Measurements from ENCODE around the gene GNAQ. TPM values are rescaled to one million over a fixed set of nuclear protein-coding genes. Genes with fewer than 3 reads are reported as not detected.

GNAQ gene
- total RNA-seq, 1 experiment from 2014 or later = 28.7 TPM

DNA sequence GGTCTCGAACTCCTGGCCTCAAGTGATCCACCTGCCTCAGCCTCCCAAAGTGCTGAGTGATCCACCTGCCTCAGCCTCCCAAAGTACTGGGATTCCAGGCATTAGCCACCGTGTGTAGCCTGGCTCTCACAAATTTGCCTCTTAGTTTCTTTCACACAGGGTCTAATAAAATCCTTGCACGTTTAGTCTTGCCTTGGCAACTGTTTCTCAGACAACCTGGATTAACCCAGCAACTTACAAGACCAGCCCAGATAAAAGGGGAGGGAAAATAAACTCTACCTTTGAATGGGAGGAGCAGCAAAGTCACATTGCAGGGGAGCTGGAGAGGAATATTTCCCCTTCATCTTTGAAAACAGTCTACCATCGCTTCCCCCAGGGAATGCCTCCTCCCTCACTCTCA is 354.2 kb downstream of the GNAQ start:
- Histone ChIP-seq H3K9me2 (ENCODE audit: insufficient read depth) (no peaks in the 10 kb centered on the region), H3K27ac (ENCODE audit: low read depth, low read length) (no peak overlapping the region), H3K4me2 (ENCODE audit: low read length) (no peak overlapping the region), H3K9me3 (ENCODE audit: control insufficient read depth in 1 of 2, insufficient read depth in 1 of 2, low read depth in 1 of 2, low read length in 2 of 2) (no peaks in the 10 kb centered on the region), H3K27me3 (ENCODE audit: insufficient read depth, low read length) (no peaks in the 10 kb centered on the region), H4K20me1 (ENCODE audit: insufficient read depth) (no peaks in the 10 kb centered on the region), H2AFZ (ENCODE audit: low read depth, low read length, poor library complexity, severe bottlenecking) (no peak overlapping the region), H3K4me1 (ENCODE audit: control insufficient read depth in 1 of 2, insufficient read depth in 2 of 2, low read length in 2 of 2) (no peaks in the 10 kb centered on the region), H3K9ac (ENCODE audit: low read length) (no peak overlapping the region), H3K36me3 (ENCODE audit: control insufficient read depth in 1 of 2, insufficient read depth in 2 of 2, low read length in 2 of 2) (no peaks in the 10 kb centered on the region), H3K4me3 (replicated peaks in 1 of 2; ENCODE audit: low read depth in 1 of 2, low read length in 2 of 2) (no peak overlapping the region), H3K79me2 (ENCODE audit: insufficient read depth, low read length) (no peaks in the 10 kb centered on the region)
- RAD21 ChIA-PET (ENCODE audit: low non-redundant PET in 1 of 2, low total read pairs in 2 of 2, uncharacterized antibody in 2 of 2, unreplicated experiment in 2 of 2) = no interaction called here
- intact Hi-C loops (cut with micrococcal nuclease) = no loop called here
- DNase-seq (ENCODE audit: low read depth, low spot score) (no peak), ATAC-seq (no peak)
- TF ChIP-seq SIN3A (IDR thresholded peaks at IDR 0.05; ENCODE audit: low read depth) (no peak), ELF1 (IDR thresholded peaks at IDR 0.05; ENCODE audit: borderline replicate concordance, low read depth) (no peak), ZNF274 (IDR thresholded peaks at IDR 0.05; ENCODE audit: low read depth, low read length) (no peak), ZFX (IDR thresholded peaks at IDR 0.05) (no peak)
- POLR2A ChIA-PET = no interaction called here
- CTCF ChIA-PET = no interaction called here
- BruUV-seq (replicated peaks) = no TSS peak

GRCh38 chr9:77673941-77674791 is 357.4 kb downstream of the GNAQ start:
- 0 out of 2 replicates have a peak, but pooled peaks have one; percentile 30 for ATAC-seq
- TF ChIP-seq RAD21 (IDR thresholded peaks at IDR 0.05; ENCODE audit: low read depth) (no peak), SP1 (IDR thresholded peaks at IDR 0.05; ENCODE audit: low read depth) (no peak), EZH2 (IDR thresholded peaks at IDR 0.05) (no peak), SRF (IDR thresholded peaks at IDR 0.05; ENCODE audit: low read depth) (no peak), SIN3A (IDR thresholded peaks at IDR 0.05; ENCODE audit: low read depth) (no peak), EGR1 (IDR thresholded peaks at IDR 0.05; ENCODE audit: low read depth) (no peak), ZNF274 (IDR thresholded peaks at IDR 0.05; ENCODE audit: low read depth, low read length) (no peak), REST (IDR thresholded peaks at IDR 0.05; ENCODE audit: low read depth) (no peak), ZFX (IDR thresholded peaks at IDR 0.05) (no peak), CEBPB (IDR thresholded peaks at IDR 0.05; ENCODE audit: low read depth) (no peak), POLR2A (IDR thresholded peaks at IDR 0.05; ENCODE audit: borderline replicate concordance, extremely low read depth, insufficient read depth, insufficient read length) (no peak), POLR2AphosphoS5 (IDR thresholded peaks at IDR 0.05; ENCODE audit: low read depth, low read length) (no peak), FOSL1 (IDR thresholded peaks at IDR 0.05; ENCODE audit: low read depth) (no peak)
- TF ChIP-seq, protein P1, sequence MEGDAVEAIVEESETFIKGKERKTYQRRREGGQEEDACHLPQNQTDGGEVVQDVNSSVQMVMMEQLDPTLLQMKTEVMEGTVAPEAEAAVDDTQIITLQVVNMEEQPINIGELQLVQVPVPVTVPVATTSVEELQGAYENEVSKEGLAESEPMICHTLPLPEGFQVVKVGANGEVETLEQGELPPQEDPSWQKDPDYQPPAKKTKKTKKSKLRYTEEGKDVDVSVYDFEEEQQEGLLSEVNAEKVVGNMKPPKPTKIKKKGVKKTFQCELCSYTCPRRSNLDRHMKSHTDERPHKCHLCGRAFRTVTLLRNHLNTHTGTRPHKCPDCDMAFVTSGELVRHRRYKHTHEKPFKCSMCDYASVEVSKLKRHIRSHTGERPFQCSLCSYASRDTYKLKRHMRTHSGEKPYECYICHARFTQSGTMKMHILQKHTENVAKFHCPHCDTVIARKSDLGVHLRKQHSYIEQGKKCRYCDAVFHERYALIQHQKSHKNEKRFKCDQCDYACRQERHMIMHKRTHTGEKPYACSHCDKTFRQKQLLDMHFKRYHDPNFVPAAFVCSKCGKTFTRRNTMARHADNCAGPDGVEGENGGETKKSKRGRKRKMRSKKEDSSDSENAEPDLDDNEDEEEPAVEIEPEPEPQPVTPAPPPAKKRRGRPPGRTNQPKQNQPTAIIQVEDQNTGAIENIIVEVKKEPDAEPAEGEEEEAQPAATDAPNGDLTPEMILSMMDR (IDR thresholded peaks at IDR 0.05 in 2 of 3, conservative IDR thresholded peaks at IDR 0.05 in 1 of 3; ENCODE audit: borderline replicate concordance in 1 of 3, insufficient read depth in 1 of 3, low read depth in 2 of 3, low read length in 2 of 3) = no peak

More at GRCh38 chr9:77673941-77674791, 357.4 kb downstream of the GNAQ start:
- Histone ChIP-seq H3K79me2 (ENCODE audit: insufficient read depth, low read length) (no peaks in the 10 kb centered on the region), H3K9ac (ENCODE audit: low read length) (no peak overlapping the region), H3K9me2 (ENCODE audit: insufficient read depth) (no peaks in the 10 kb centered on the region), H4K20me1 (ENCODE audit: insufficient read depth) (no peaks in the 10 kb centered on the region), H3K36me3 (ENCODE audit: control insufficient read depth in 1 of 2, insufficient read depth in 2 of 2, low read length in 2 of 2) (no peaks in the 10 kb centered on the region), H3K27ac (ENCODE audit: low read depth, low read length) (no peak overlapping the region), H3K27me3 (ENCODE audit: insufficient read depth, low read length) (no peaks in the 10 kb centered on the region), H3K4me1 (ENCODE audit: control insufficient read depth in 1 of 2, insufficient read depth in 2 of 2, low read length in 2 of 2) (no peaks in the 10 kb centered on the region), H2AFZ (ENCODE audit: low read depth, low read length, poor library complexity, severe bottlenecking) (no peak overlapping the region), H3K9me3 (ENCODE audit: control insufficient read depth in 1 of 2, insufficient read depth in 1 of 2, low read depth in 1 of 2, low read length in 2 of 2) (no peaks in the 10 kb centered on the region), H3K4me3 (replicated peaks in 1 of 2; ENCODE audit: low read depth in 1 of 2, low read length in 2 of 2) (no peak overlapping the region), H3K4me2 (ENCODE audit: low read length) (no peak overlapping the region)
- ChIA-PET RAD21 (ENCODE audit: low non-redundant PET in 1 of 2, low total read pairs in 2 of 2, uncharacterized antibody in 2 of 2, unreplicated experiment in 2 of 2) (no interaction called here), CTCF (interaction anchor here (1.3 kb wide), 1 partner anchor 77 kb away, joined by 5 read pairs; no protein-coding TSS in a partner anchor), POLR2A (no interaction called here)
- no TSS peak for BruUV-seq (replicated peaks)
- intact Hi-C loops (cut with micrococcal nuclease) = no loop called here
- no peak for DNase-seq (ENCODE audit: low read depth, low spot score)
